ENCODE data around the gene GALNT10.

DNA sequence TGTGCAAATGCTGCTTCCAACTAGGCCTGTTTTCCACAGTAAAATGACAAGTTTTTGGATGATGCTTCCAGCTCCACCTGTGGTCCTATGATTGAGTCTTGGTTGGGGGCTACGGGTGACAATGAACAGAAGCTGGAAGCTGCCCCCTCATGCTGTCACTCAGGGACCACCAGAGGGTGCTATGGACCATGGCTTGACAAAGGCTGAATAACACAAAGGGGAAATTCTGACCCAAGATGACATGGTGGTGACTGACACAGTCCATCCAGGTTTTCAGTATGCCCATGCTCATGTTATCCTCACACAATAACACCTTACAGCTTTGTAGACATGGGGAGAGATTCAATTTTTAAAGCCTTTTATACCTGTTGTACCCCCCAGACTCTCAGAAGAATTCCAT lies 231.3 kb downstream of the GALNT10 start:
- TF ChIP-seq, protein P1, sequence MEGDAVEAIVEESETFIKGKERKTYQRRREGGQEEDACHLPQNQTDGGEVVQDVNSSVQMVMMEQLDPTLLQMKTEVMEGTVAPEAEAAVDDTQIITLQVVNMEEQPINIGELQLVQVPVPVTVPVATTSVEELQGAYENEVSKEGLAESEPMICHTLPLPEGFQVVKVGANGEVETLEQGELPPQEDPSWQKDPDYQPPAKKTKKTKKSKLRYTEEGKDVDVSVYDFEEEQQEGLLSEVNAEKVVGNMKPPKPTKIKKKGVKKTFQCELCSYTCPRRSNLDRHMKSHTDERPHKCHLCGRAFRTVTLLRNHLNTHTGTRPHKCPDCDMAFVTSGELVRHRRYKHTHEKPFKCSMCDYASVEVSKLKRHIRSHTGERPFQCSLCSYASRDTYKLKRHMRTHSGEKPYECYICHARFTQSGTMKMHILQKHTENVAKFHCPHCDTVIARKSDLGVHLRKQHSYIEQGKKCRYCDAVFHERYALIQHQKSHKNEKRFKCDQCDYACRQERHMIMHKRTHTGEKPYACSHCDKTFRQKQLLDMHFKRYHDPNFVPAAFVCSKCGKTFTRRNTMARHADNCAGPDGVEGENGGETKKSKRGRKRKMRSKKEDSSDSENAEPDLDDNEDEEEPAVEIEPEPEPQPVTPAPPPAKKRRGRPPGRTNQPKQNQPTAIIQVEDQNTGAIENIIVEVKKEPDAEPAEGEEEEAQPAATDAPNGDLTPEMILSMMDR (IDR thresholded peaks at IDR 0.05) = no peak
- no peak for TF ChIP-seq POLR2A (IDR thresholded peaks at IDR 0.05)
- TF ChIP-seq POLR2AphosphoS5 (IDR thresholded peaks at IDR 0.05; ENCODE audit: insufficient read depth in 1 of 2, low read depth in 1 of 2) = no peak
